Lower leg skin (tissue), 4 donors: ENCODE data around the gene GPR22. TPM values are rescaled to one million over a fixed set of nuclear protein-coding genes. Genes with fewer than 3 reads are reported as not detected.

Experiments used
- DNase-seq, 2 donors: peaks; one replicate each; pipeline ENCODE4 v3.0.0-alpha.2; 2019; ENCODE audit warnings: low spot score in 2 of 2
- H3K4me3 ChIP-seq: fragments of 200-600 bp; sonication (generic); 2 replicates; pipeline ENCODE4 v1.5.1; 2017; ENCODE audit warnings: mild to moderate bottlenecking, low read depth; ENCODE audit not compliant: poor library complexity, severe bottlenecking
- CTCF ChIP-seq, 3 donors: fragments of 450-650 bp; IDR thresholded peaks; one replicate each; pipeline ENCODE4 v1.5.1; 2016; ENCODE audit warnings: antibody characterized with exemption in 3 of 3, mild to moderate bottlenecking in 3 of 3, moderate library complexity in 2 of 3
- POLR2A ChIP-seq, 2 donors: fragments of 450-650 bp; IDR thresholded peaks; one replicate each; pipeline ENCODE4 v1.6.1; 2016 to 2017; ENCODE audit warnings: antibody characterized with exemption in 2 of 2, mild to moderate bottlenecking in 1 of 2, moderate library complexity in 1 of 2
- WGBS, 2 donors: methylation state at CpG; one replicate each; pipeline ENCODE4 v1.1.5; 2018; 5-methylcytosine and 5-hydroxymethylcytosine counted together
- intact Hi-C: fragments of 100-400 bp; cut with DNase I; formaldehyde crosslinking; loops from one replicate; pipeline ENCODE4 v1.15.0; 2023; ENCODE audit warnings: low total_unique reads
- total RNA-seq, 4 donors: library from RNA; depleted of rRNA; stranded (reverse); fragments of >200 nt; gene quantifications; one replicate each; pipeline ENCODE4 v1.1.0, GENCODE V29; 2016

Gene GPR22
- total RNA-seq, 4 donors from 2014 or later, result not detected

- no peak for TF ChIP-seq POLR2A (IDR thresholded peaks at IDR 0.05)
- TF ChIP-seq CTCF (IDR thresholded peaks at IDR 0.05), result no peak
- no peak overlapping the region for H3K4me3 ChIP-seq
- intact Hi-C loops, result no loop called here
- 46 to 48% methylated on average over 2 of the region's 2 CpGs for WGBS, 2 donors
- no peak for DNase-seq
Observed at GRCh38 chr7:107505997-107506673, 36.3 kb downstream of the GPR22 start.

- intact Hi-C loops, result no loop called here
- WGBS, 2 donors, result 53 to 66% methylated on average over 7 of the region's 7 CpGs
- no peak overlapping the region for H3K4me3 ChIP-seq
- TF ChIP-seq CTCF (IDR thresholded peaks at IDR 0.05) (no peak), POLR2A (IDR thresholded peaks at IDR 0.05) (no peak)
- DNase-seq, result peak in 1 of 2 donors; percentile 51
Observed at GRCh38 chr7:107506674-107507339, 37.0 kb downstream of the GPR22 start.

Other genes with a start within 250 kb of the GPR22 start
- 10 to 100 TPM; 34.4 to 50.6 (median 43.4) TPM for gene COG5, start 93.9 kb downstream of the GPR22 start, total RNA-seq
- 10 to 100 TPM in 2 of 4 donors, 1 to 10 TPM in 2; 6.6 to 14.5 (median 9.4) TPM for gene DUS4L, start 93.9 kb downstream of the GPR22 start, total RNA-seq
- gene BCAP29, start 110.2 kb downstream of the GPR22 start, total RNA-seq, result 10 to 100 TPM; 53.3 to 81.7 (median 75.9) TPM
- under 1 TPM in 3 of 4 donors, not detected in 1; 0.17 to 0.44 (median 0.29) TPM for gene SLC26A4, start 190.8 kb downstream of the GPR22 start, total RNA-seq